Karpas-422 (cell line): ENCODE results near the gene CNTNAP2. TPM values are rescaled to one million over a fixed set of nuclear protein-coding genes. Genes with fewer than 3 reads are reported as not detected.
"Not testable (repeated sequence)": the region's sequence is repeated elsewhere in the genome, so short reads cannot be mapped to it uniquely, and the experiment has no call there.

Experiments
- DNase-seq: peaks from one replicate; pipeline ENCODE4 v3.0.0-alpha.2; 2015
- H2AFZ ChIP-seq: fragments of 200-600 bp; sonication (generic); 2 replicates; pipeline ENCODE4 v1.6.1; 2014; ENCODE audit warnings: antibody characterized with exemption, low read length, mixed read lengths
- H3K27ac ChIP-seq: fragments of 200-600 bp; sonication (generic); 2 replicates; pipeline ENCODE4 v1.5.1; 2014; ENCODE audit warnings: mild to moderate bottlenecking, low read length, moderate library complexity
- H3K27me3 ChIP-seq: fragments of 200-600 bp; sonication (generic); 2 replicates; pipeline ENCODE4 v1.6.1; 2014; ENCODE audit warnings: low read length, mixed read lengths
- H3K36me3 ChIP-seq: fragments of 200-600 bp; sonication (generic); 2 replicates; pipeline ENCODE4 v1.6.1; 2014; ENCODE audit warnings: low read length, mixed read lengths; ENCODE audit not compliant: insufficient read depth
- H3K4me1 ChIP-seq: fragments of 200-600 bp; sonication (generic); 2 replicates; pipeline ENCODE4 v1.6.1; 2014; ENCODE audit warnings: mild to moderate bottlenecking, low read length, mixed read lengths
- H3K4me2 ChIP-seq: fragments of 200-600 bp; sonication (generic); 2 replicates; pipeline ENCODE4 v1.6.1; 2014; ENCODE audit warnings: low read length, low read depth, mild to moderate bottlenecking; ENCODE audit not compliant: poor library complexity, severe bottlenecking
- H3K4me3 ChIP-seq: fragments of 200-600 bp; sonication (generic); 2 replicates; pipeline ENCODE4 v1.5.1; 2014; ENCODE audit warnings: mild to moderate bottlenecking, antibody characterized with exemption, low read length, mixed read lengths
- H3K79me2 ChIP-seq: fragments of 200-600 bp; sonication (generic); 2 replicates; pipeline ENCODE4 v1.6.1; 2014; ENCODE audit warnings: mild to moderate bottlenecking, low read length, mixed read lengths
- H3K9ac ChIP-seq: fragments of 200-600 bp; sonication (generic); 2 replicates; pipeline ENCODE4 v1.6.0; 2014; ENCODE audit warnings: low read length
- H3K9me2 ChIP-seq: fragments of 200-600 bp; sonication (generic), shearing (Covaris generic); replicated peaks from 2 replicates; pipeline ENCODE4 v1.6.0; 2014; ENCODE audit warnings: mild to moderate bottlenecking, low read length, moderate library complexity; ENCODE audit not compliant: insufficient read depth
- H3K9me3 ChIP-seq: fragments of 300-700, 200-600 bp; sonication (generic); 2 replicates; pipeline ENCODE4 v1.6.1; 2014; ENCODE audit warnings: low read length, mixed read lengths
- H4K20me1 ChIP-seq: fragments of 200-600 bp; sonication (generic); 2 replicates; pipeline ENCODE4 v1.6.1; 2014; ENCODE audit warnings: mild to moderate bottlenecking, antibody characterized with exemption, low read length, low read depth; ENCODE audit not compliant: insufficient read depth
- total RNA-seq: library from RNA; depleted of rRNA; stranded (reverse); fragments of >200 nt; shearing (Covaris generic); gene quantifications from 2 replicates; pipeline ENCODE4 v1.2.3, GENCODE V29; 2014; ENCODE audit warnings: low replicate concordance

Gene CNTNAP2
- total RNA-seq, 1 experiment from 2014 or later, result not detected

- H3K79me2 ChIP-seq, result no peaks in the 10 kb centered on the region
- no peak overlapping the region for H2AFZ ChIP-seq
- H3K9me3 ChIP-seq, result peaks cover 7% of the 10 kb centered on the region; the same call in 1 of the 2 replicates
- H3K4me1 ChIP-seq, result no peaks in the 10 kb centered on the region
- no peak overlapping the region for H3K4me2 ChIP-seq
- no peaks in the 10 kb centered on the region for H3K27me3 ChIP-seq
- H3K27ac ChIP-seq, result no peak overlapping the region
- no peak for DNase-seq
- no peaks in the 10 kb centered on the region for H4K20me1 ChIP-seq
- H3K9me2 ChIP-seq, result no peaks in the 10 kb centered on the region
- H3K36me3 ChIP-seq, result no peaks in the 10 kb centered on the region
- H3K9ac ChIP-seq, result no peak overlapping the region
- no peak overlapping the region for H3K4me3 ChIP-seq
Measured at GRCh38 chr7:147721962-147722830, 1605.6 kb downstream of the CNTNAP2 start.

DNA sequence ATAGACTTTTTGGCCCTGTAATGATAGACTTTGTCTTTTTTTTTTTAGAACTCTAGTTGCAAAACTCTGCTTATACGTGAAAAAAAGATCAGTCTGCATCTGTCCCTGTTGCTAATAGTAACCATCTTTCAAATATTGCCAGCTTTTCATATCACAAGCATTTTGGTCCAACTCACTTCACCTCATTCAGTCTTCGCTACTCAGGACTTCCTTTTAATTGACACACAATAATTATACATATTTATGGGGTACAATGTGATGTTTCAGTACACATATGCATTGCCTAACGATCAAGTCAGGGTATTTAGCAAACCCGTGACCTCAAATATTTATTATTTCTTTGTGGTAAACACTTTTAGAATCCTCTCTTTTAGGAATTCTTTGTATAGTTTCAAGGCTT, 1606.9 kb downstream of the CNTNAP2 start:
- Histone ChIP-seq H3K27me3 (no peaks in the 10 kb centered on the region), H3K36me3 (no peaks in the 10 kb centered on the region), H2AFZ (no peak overlapping the region), H3K9ac (no peak overlapping the region), H3K4me2 (no peak overlapping the region), H3K9me3 (peaks cover 7% of the 10 kb centered on the region; the same call in 1 of the 2 replicates), H3K4me1 (no peaks in the 10 kb centered on the region), H3K27ac (no peak overlapping the region), H3K9me2 (no peaks in the 10 kb centered on the region), H4K20me1 (no peaks in the 10 kb centered on the region), H3K79me2 (no peaks in the 10 kb centered on the region), H3K4me3 (no peak overlapping the region)
- DNase-seq, result no peak

DNA sequence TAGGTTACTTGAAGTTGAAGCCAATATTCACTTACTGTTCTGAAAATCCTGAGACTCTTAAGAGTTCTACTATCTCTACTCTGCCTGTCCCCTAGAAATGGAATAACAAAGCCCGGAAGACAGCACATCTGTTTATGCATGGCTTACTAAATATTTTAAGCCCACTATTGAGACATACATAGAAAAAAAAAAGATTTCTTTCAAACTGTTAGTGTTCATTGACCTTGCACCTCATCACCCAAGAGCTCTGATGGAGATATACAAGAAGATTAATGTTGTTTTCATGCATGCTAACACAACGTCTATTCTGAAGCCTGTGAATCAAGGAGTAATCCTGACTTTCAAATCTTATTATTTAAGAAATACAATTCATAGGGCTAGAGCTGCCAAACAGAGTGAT, 1614.7 kb downstream of the CNTNAP2 start:
- H2AFZ ChIP-seq, result no peak overlapping the region
- H3K36me3 ChIP-seq, result no peaks in the 10 kb centered on the region
- H3K4me2 ChIP-seq, result no peak overlapping the region
- no peak for DNase-seq
- H3K27ac ChIP-seq, result no peak overlapping the region
- no peaks in the 10 kb centered on the region for H3K4me1 ChIP-seq
- no peak overlapping the region for H3K9ac ChIP-seq
- H4K20me1 ChIP-seq, result no peaks in the 10 kb centered on the region
- H3K79me2 ChIP-seq, result no peaks in the 10 kb centered on the region
- no peak overlapping the region for H3K4me3 ChIP-seq
- H3K9me3 ChIP-seq, result peaks cover 2% of the 10 kb centered on the region; the same call in 1 of the 2 replicates
- no peaks in the 10 kb centered on the region for H3K27me3 ChIP-seq
- H3K9me2 ChIP-seq, result no peaks in the 10 kb centered on the region

DNA sequence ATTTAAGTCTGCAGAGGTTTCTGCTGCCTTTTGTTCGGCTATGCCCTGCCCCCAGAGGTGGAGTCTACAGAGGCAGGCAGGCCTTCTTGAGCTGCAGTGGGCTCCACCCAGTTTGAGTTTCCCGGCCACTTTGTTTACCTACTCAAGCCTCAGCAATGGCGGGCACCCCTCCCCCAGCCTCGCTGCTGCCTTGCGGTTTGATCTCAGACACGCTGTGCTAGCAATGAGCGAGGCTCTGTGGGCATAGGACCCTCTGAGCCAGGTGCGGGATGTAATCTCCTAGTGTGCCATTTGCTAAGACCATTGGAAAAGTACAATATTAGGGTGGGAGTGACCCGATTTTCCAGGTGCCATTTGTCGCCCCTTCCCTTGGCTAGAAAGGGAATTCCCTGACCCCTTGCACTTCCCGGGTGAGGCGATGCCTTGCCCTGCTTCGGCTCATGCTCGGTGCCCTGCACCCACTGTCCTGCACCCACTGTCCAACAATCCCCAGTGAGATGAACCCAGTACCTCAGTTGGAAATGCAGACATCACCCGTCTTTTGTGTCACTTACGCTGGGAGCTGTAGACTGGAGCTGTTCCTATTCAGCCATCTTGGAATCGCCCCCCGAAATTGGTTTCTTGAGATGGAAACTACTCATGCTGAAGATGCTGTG, 1621.1 kb downstream of the CNTNAP2 start:
- H3K4me2 ChIP-seq, H3K9me3 ChIP-seq, H3K4me3 ChIP-seq, H3K9ac ChIP-seq, DNase-seq, H3K27ac ChIP-seq, H4K20me1 ChIP-seq, H3K9me2 ChIP-seq, H3K27me3 ChIP-seq, H3K36me3 ChIP-seq, H3K79me2 ChIP-seq, H3K4me1 ChIP-seq, H2AFZ ChIP-seq: not testable (repeated sequence)

DNA sequence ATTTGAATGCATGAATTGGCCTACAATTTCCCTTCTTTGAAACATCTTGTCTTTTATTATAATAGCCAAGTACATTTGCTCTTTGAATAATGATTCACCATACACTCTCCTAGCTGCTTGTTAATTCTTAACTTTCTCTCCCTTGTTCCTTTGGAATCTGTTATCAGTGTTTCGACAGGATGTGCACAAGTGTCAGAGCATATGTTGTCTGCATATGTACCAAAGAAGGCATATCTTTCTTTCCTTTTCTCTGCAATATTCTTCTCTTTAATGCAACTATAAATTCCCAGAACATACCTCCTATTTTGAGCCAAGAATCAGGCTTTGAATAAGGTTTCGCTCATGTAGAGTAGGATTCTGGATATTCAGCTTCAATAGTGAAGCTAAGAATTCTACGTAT, 1625.7 kb downstream of the CNTNAP2 start:
- Histone ChIP-seq H4K20me1 (no peaks in the 10 kb centered on the region), H3K9ac (no peak overlapping the region), H3K27me3 (no peaks in the 10 kb centered on the region), H3K4me1 (no peaks in the 10 kb centered on the region), H2AFZ (no peak overlapping the region), H3K36me3 (no peaks in the 10 kb centered on the region), H3K4me3 (no peak overlapping the region), H3K4me2 (no peak overlapping the region), H3K27ac (no peak overlapping the region), H3K9me2 (no peaks in the 10 kb centered on the region), H3K79me2 (no peaks in the 10 kb centered on the region), H3K9me3 (peaks cover 7% of the 10 kb centered on the region)
- no peak for DNase-seq

DNA sequence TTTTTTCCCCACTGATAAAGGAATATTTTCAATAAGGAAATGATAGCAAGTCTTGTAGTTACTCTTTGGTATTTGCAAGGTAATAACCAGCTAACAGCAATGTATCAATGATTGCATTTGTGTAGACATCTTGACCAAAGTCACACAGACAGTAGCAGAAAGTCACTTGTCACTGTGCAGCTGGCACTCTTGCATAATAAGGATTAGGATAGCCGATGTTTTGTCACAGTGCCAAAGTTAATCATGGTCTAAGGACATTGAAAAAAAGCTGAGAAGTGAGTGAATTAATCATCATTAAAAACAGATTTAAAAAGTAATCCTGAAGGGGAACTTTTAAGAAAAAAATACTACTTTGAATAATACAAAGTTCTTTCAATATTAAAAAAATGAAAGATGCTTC, 1639.7 kb downstream of the CNTNAP2 start:
- Histone ChIP-seq H4K20me1 (no peaks in the 10 kb centered on the region), H3K79me2 (no peaks in the 10 kb centered on the region), H3K27ac (no peak overlapping the region), H3K9me2 (peaks cover 4% of the 10 kb centered on the region; the same call in 1 of the 2 replicates), H3K4me1 (no peaks in the 10 kb centered on the region), H3K27me3 (no peaks in the 10 kb centered on the region), H3K4me3 (no peak overlapping the region), H3K9ac (no peak overlapping the region), H2AFZ (no peak overlapping the region), H3K4me2 (no peak overlapping the region), H3K36me3 (no peaks in the 10 kb centered on the region), H3K9me3 (peaks cover 2% of the 10 kb centered on the region; the same call in 1 of the 2 replicates)
- DNase-seq, result no peak

- peaks cover 2% of the 10 kb centered on the region; the same call in 1 of the 2 replicates for H3K9me3 ChIP-seq
- no peaks in the 10 kb centered on the region for H4K20me1 ChIP-seq
- no peaks in the 10 kb centered on the region for H3K27me3 ChIP-seq
Measured at GRCh38 chr7:147759327-147759943, 1642.8 kb downstream of the CNTNAP2 start.

DNA sequence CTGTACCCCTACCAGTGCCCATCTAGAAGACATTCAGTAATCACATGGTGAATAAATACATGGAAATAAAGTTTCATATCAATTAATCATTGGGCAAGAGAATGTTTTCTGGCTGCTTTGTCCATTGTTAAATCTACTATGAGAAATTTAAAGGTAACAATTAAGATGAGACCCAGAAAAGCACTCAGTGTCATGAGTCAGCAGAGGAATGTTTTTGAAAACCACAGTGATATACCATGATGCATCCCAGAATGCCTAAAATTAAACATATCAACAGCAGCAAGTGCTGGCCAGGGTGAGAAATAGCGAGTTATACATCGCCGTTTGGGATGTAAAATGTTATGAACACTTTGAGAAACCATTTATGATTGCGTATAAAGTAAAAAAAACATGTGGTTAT, 1648.7 kb downstream of the CNTNAP2 start:
- H3K9ac ChIP-seq, result no peak overlapping the region
- H3K9me3 ChIP-seq, result peaks cover 11% of the 10 kb centered on the region; the same call in 1 of the 2 replicates
- no peak overlapping the region for H3K4me2 ChIP-seq
- no peak overlapping the region for H2AFZ ChIP-seq
- H3K27me3 ChIP-seq, result no peaks in the 10 kb centered on the region
- no peak overlapping the region for H3K4me3 ChIP-seq
- H3K9me2 ChIP-seq, result peaks cover 4% of the 10 kb centered on the region; the same call in 1 of the 2 replicates
- no peak overlapping the region for H3K27ac ChIP-seq
- H3K4me1 ChIP-seq, result no peaks in the 10 kb centered on the region
- H3K79me2 ChIP-seq, result no peaks in the 10 kb centered on the region
- DNase-seq, result no peak
- no peaks in the 10 kb centered on the region for H3K36me3 ChIP-seq
- H4K20me1 ChIP-seq, result no peaks in the 10 kb centered on the region

More at GRCh38 chr7:147759327-147759943, 1642.8 kb downstream of the CNTNAP2 start:
- no peaks in the 10 kb centered on the region for H3K4me1 ChIP-seq
- H2AFZ ChIP-seq, result no peak overlapping the region
- H3K4me3 ChIP-seq, result no peak overlapping the region
- H3K79me2 ChIP-seq, result no peaks in the 10 kb centered on the region
- H3K27ac ChIP-seq, result no peak overlapping the region
- H3K36me3 ChIP-seq, result no peaks in the 10 kb centered on the region
- no peak overlapping the region for H3K9ac ChIP-seq
- no peak overlapping the region for H3K4me2 ChIP-seq
- DNase-seq, result no peak
- H3K9me2 ChIP-seq, result peaks cover 4% of the 10 kb centered on the region; the same call in 1 of the 2 replicates
